WTC11 (cell line): Measurements from ENCODE around the gene INPP5F.

Experiments
- CREB1 ChIP-seq: sonication (generic); formaldehyde crosslinking; IDR thresholded peaks from 2 replicates; pipeline ENCODE4 v1.8.0; 2023; ENCODE audit warnings: mild to moderate bottlenecking, missing genetic modification reagents
- CREM ChIP-seq: sonication (generic); formaldehyde crosslinking; IDR thresholded peaks from 2 replicates; pipeline ENCODE4 v1.8.1; 2022; ENCODE audit warnings: mild to moderate bottlenecking, missing genetic modification reagents, moderate library complexity
- ZBTB21 ChIP-seq: sonication (generic); formaldehyde crosslinking; IDR thresholded peaks from 2 replicates; pipeline ENCODE4 v1.8.1; 2023; ENCODE audit warnings: mild to moderate bottlenecking, missing genetic modification reagents, borderline replicate concordance
- TF ChIP-seq, protein P1 (sequence below): sonication (generic); formaldehyde crosslinking; IDR thresholded peaks from 2 replicates; pipeline ENCODE4 v1.8.1; 2023; ENCODE audit warnings: mild to moderate bottlenecking, missing genetic modification reagents, moderate library complexity

DNA sequence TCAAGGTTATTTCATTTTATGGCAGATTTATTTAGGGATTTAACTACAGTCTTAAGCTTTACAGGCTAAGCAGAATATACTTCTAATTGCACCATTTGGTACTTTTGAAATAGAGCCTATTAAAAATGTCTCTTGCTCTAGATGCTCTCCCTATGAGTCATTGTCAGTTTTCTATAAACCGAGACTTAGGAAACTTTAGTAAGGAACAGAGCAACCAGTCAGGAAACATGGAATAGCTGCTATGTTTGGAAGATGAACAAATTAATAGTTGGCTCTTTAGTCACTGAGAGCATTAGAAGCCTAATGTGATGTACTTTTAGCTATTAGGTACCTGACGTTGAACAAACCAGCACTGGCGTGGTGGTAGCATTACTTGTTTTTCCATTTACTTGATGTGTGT lies 35.3 kb downstream of the INPP5F start:
- TF ChIP-seq CREB1 (CRISPR knock-in tag) (no peak), CREM (CRISPR knock-in tag) (no peak), ZBTB21 (CRISPR knock-in tag) (no peak)
- TF ChIP-seq, protein P1, sequence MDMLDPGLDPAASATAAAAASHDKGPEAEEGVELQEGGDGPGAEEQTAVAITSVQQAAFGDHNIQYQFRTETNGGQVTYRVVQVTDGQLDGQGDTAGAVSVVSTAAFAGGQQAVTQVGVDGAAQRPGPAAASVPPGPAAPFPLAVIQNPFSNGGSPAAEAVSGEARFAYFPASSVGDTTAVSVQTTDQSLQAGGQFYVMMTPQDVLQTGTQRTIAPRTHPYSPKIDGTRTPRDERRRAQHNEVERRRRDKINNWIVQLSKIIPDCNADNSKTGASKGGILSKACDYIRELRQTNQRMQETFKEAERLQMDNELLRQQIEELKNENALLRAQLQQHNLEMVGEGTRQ: no peak
